Naive B cell (primary cell): ENCODE measurements around the gene CDK5RAP2. TPM values are rescaled to one million over a fixed set of nuclear protein-coding genes. Genes with fewer than 3 reads are reported as not detected.
"Not testable (repeated sequence)": the region's sequence is repeated elsewhere in the genome, so short reads cannot be mapped to it uniquely, and the experiment has no call there.

ENCODE experiments used
- ATAC-seq, 2 donors: fragments of 150-1000 bp; cut with Tn5 transposase; 2 replicates each; pipeline ENCODE4 v1.10.0; 2021; ENCODE audit warnings: low read depth in 2 of 2, mild to moderate bottlenecking in 2 of 2, moderate library complexity in 2 of 2
- DNase-seq: peaks from one replicate; pipeline ENCODE4 v3.0.0; 2022
- H3K27ac Mint-ChIP-seq, 6 donors: one replicate each; pipeline ENCODE4 v1.8.0; 2020 to 2022; ENCODE audit warnings: mild to moderate bottlenecking in 6 of 6, mixed read lengths in 6 of 6, moderate library complexity in 5 of 6, inconsistent platforms in 2 of 6
- H3K27me3 Mint-ChIP-seq, 3 donors: one replicate each; pipeline ENCODE4 v1.8.0; 2021 to 2022; ENCODE audit warnings: mixed read lengths in 3 of 3, mild to moderate bottlenecking in 1 of 3
- H3K36me3 Mint-ChIP-seq, 2 donors: one replicate each; pipeline ENCODE4 v1.8.0; 2020 to 2022; ENCODE audit warnings: mixed read lengths in 2 of 2, inconsistent platforms in 1 of 2, mild to moderate bottlenecking in 1 of 2
- H3K4me1 Mint-ChIP-seq, 3 donors: one replicate each; pipeline ENCODE4 v1.8.0; 2020 to 2022; ENCODE audit warnings: mixed read lengths in 3 of 3, inconsistent platforms in 1 of 3, mild to moderate bottlenecking in 1 of 3, moderate library complexity in 1 of 3
- H3K4me3 Mint-ChIP-seq, 8 donors: one replicate each; pipeline ENCODE4 v1.8.0; 2020 to 2022; ENCODE audit warnings: mild to moderate bottlenecking in 8 of 8, mixed read lengths in 8 of 8, moderate library complexity in 8 of 8, inconsistent platforms in 2 of 8
- H3K9me3 Mint-ChIP-seq, 7 donors: one replicate each; pipeline ENCODE4 v1.8.0; 2020 to 2022; ENCODE audit warnings: mixed read lengths in 7 of 7, mild to moderate bottlenecking in 5 of 7, inconsistent platforms in 2 of 7, moderate library complexity in 1 of 7
- polyA plus RNA-seq, 6 donors: library from polyadenylated mRNA; unstranded; fragments of 300-500 nt; fragmentation: Illumina TruSeq; gene quantifications; one replicate each; pipeline ENCODE4 v1.2.3, GENCODE V29; 2021; ENCODE audit warnings: low read depth in 6 of 6

CDK5RAP2 gene
- polyA plus RNA-seq, 6 donors from 2014 or later = 10.5 to 45.0 (median 26.7) TPM

- peaks cover 10 to 22% of the 10 kb centered on the region in 2 donors for H3K36me3 Mint-ChIP-seq
- H3K4me3 Mint-ChIP-seq = no peak overlapping the region
- H3K9me3 Mint-ChIP-seq = peaks cover 0 to 6% (median 0%) of the 10 kb centered on the region in 7 donors
- ATAC-seq (peak; percentile 71 to 72), DNase-seq (peak; percentile 14)
- H3K27ac Mint-ChIP-seq = no peak overlapping the region
- no peaks in the 10 kb centered on the region for H3K27me3 Mint-ChIP-seq
- peaks cover 14 to 25% (median 19%) of the 10 kb centered on the region in 3 donors for H3K4me1 Mint-ChIP-seq
These were observed 24.1 kb downstream of the CDK5RAP2 start for GRCh38 chr9:120555839-120556238.

DNA sequence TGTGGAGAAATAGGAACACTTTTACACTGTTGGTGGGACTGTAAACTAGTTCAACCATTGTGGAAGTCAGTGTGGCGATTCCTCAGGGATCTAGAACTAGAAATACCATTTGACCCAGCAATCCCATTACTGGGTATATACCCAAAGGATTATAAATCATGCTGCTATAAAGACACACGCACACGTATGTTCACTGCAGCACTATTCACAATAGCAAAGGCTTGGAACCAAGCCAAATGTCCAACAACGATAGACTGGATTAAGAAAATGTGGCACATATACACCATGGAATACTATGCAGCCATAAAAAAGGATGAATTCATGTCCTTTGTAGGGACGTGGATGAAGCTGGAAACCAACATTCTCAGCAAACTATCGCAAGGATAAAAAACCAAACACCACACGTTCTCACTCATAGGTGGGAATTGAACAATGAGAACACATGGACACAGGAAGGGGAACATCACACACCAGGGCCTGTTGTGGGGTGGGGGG lies 27.7 kb downstream of the CDK5RAP2 start:
- not testable (repeated sequence) for H3K27ac Mint-ChIP-seq, H3K4me3 Mint-ChIP-seq, DNase-seq, H3K27me3 Mint-ChIP-seq, ATAC-seq, H3K9me3 Mint-ChIP-seq
- H3K4me1 Mint-ChIP-seq = peaks cover 9 to 13% (median 12%) of the 10 kb centered on the region in 3 donors
- peaks cover 0 to 11% of the 10 kb centered on the region in 2 donors for H3K36me3 Mint-ChIP-seq

GRCh38 chr9:120545701-120546550 lies 34.0 kb downstream of the CDK5RAP2 start:
- Mint-ChIP-seq H3K9me3 (no peaks in the 10 kb centered on the region), H3K36me3 (peaks cover 33 to 42% of the 10 kb centered on the region in 2 donors), H3K27ac (no peak overlapping the region), H3K4me1 (peaks cover 0 to 8% (median 0%) of the 10 kb centered on the region in 3 donors), H3K27me3 (no peaks in the 10 kb centered on the region), H3K4me3 (no peak overlapping the region)
- DNase-seq (no peak), ATAC-seq (no peak)

- Mint-ChIP-seq H3K4me1 (peaks cover 0 to 8% (median 0%) of the 10 kb centered on the region in 3 donors), H3K36me3 (peaks cover 39 to 54% of the 10 kb centered on the region in 2 donors), H3K9me3 (no peaks in the 10 kb centered on the region), H3K27ac (no peak overlapping the region), H3K4me3 (no peak overlapping the region), H3K27me3 (no peaks in the 10 kb centered on the region)
- ATAC-seq = no peak
- DNase-seq = no peak
These were observed 35.5 kb downstream of the CDK5RAP2 start for GRCh38 chr9:120544441-120544840.

GRCh38 chr9:120542701-120543490 lies 37.1 kb downstream of the CDK5RAP2 start:
- no peak for DNase-seq
- Mint-ChIP-seq H3K9me3 (no peaks in the 10 kb centered on the region), H3K27me3 (no peaks in the 10 kb centered on the region), H3K27ac (peak overlapping the region in 2 of 6 donors; percentile 67 to 74), H3K4me1 (peaks cover 0 to 8% (median 0%) of the 10 kb centered on the region in 3 donors), H3K36me3 (peaks cover 39 to 54% of the 10 kb centered on the region in 2 donors), H3K4me3 (no peak overlapping the region)
- no peak for ATAC-seq

GRCh38 chr9:120541921-120542320 lies 38.0 kb downstream of the CDK5RAP2 start:
- H3K9me3 Mint-ChIP-seq = no peaks in the 10 kb centered on the region
- ATAC-seq (no peak), DNase-seq (no peak)
- peaks cover 46 to 55% of the 10 kb centered on the region in 2 donors for H3K36me3 Mint-ChIP-seq
- H3K27ac Mint-ChIP-seq = no peak overlapping the region
- H3K27me3 Mint-ChIP-seq = no peaks in the 10 kb centered on the region
- peaks cover 0 to 8% (median 0%) of the 10 kb centered on the region in 3 donors for H3K4me1 Mint-ChIP-seq
- no peak overlapping the region for H3K4me3 Mint-ChIP-seq

GRCh38 chr9:120539951-120540350 lies 40.0 kb downstream of the CDK5RAP2 start:
- no peaks in the 10 kb centered on the region for H3K27me3 Mint-ChIP-seq
- H3K27ac Mint-ChIP-seq = peak overlapping the region in 2 of 6 donors; percentile 28 to 51
- H3K9me3 Mint-ChIP-seq = no peaks in the 10 kb centered on the region
- H3K36me3 Mint-ChIP-seq = peaks cover 58 to 64% of the 10 kb centered on the region in 2 donors
- ATAC-seq (no peak), DNase-seq (no peak)
- peaks cover 0 to 8% (median 0%) of the 10 kb centered on the region in 3 donors for H3K4me1 Mint-ChIP-seq
- no peak overlapping the region for H3K4me3 Mint-ChIP-seq

DNA sequence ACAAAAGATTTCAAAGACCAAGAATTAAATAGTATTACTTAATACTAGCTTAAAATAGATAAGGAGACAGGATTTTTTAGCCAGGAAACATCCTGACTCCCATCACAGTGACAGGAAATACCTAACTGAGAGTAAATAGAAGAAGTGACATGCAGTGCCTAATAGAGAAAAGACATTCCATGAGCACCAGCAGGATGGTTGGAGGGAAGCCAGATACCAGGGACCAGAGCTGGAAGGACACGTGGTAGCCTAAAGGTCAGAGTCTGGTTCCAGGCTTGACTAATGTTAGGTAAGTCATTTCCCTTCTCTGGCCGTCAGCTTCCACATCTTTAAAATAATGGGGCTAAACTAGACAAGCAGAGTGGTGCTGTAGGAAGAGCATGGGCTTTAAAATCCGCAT lies 41.6 kb downstream of the CDK5RAP2 start:
- H3K4me3 Mint-ChIP-seq = no peak overlapping the region
- ATAC-seq (no peak), DNase-seq (no peak)
- H3K27me3 Mint-ChIP-seq = no peaks in the 10 kb centered on the region
- no peaks in the 10 kb centered on the region for H3K9me3 Mint-ChIP-seq
- no peak overlapping the region for H3K27ac Mint-ChIP-seq
- H3K4me1 Mint-ChIP-seq = peaks cover 0 to 4% (median 0%) of the 10 kb centered on the region in 3 donors
- H3K36me3 Mint-ChIP-seq = peaks cover 54 to 56% of the 10 kb centered on the region in 2 donors

DNA sequence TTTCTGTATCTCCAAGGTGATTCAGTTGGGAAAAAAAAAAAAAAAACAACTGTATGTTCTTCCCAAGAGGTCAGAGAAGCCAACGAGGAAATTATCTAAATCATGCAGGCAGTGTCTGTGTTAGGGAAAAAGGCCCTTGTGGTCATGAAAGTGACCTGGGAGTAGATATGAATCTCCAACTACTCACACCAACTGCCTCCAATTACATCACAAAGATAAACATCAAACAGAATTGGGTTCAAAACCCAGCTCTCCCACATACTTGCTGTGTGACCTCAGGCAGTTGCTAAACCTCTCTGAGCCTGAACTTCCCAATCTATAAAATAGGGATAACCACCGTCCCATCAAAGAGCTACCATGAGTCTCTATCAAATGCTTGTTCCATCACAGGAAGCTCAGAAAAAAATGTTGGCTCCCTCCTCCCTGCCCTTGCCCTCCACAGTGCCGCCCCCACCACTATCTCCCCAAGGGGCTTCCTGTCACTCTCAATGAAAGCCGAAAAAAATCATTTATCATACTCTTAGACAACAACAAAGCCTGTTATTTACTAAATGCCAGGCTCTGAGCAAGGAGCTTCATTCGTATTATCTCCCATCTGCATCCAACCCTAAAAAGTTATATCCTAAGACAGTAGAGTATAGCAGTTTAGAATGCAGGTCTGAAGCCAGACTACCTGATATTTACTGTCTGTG lies 42.9 kb downstream of the CDK5RAP2 start:
- Mint-ChIP-seq H3K27ac (no peak overlapping the region), H3K9me3 (no peaks in the 10 kb centered on the region), H3K36me3 (peaks cover 56 to 63% of the 10 kb centered on the region in 2 donors), H3K4me3 (no peak overlapping the region), H3K27me3 (no peaks in the 10 kb centered on the region), H3K4me1 (no peaks in the 10 kb centered on the region)
- ATAC-seq (no peak), DNase-seq (no peak)

- no peaks in the 10 kb centered on the region for H3K27me3 Mint-ChIP-seq
- DNase-seq (no peak), ATAC-seq (no peak)
- H3K9me3 Mint-ChIP-seq = peaks cover 0 to 3% (median 0%) of the 10 kb centered on the region in 7 donors
- peak overlapping the region in 1 of 6 donors; percentile 36 for H3K27ac Mint-ChIP-seq
- H3K36me3 Mint-ChIP-seq = peaks cover 61% of the 10 kb centered on the region in 2 donors
- H3K4me3 Mint-ChIP-seq = no peak overlapping the region
- H3K4me1 Mint-ChIP-seq = no peaks in the 10 kb centered on the region
These were observed 43.9 kb downstream of the CDK5RAP2 start for GRCh38 chr9:120536094-120536493.

- H3K4me3 Mint-ChIP-seq = no peak overlapping the region
- H3K27ac Mint-ChIP-seq = peak overlapping the region in 1 of 6 donors; percentile 24
- H3K36me3 Mint-ChIP-seq = peaks cover 59% of the 10 kb centered on the region in 2 donors
These were observed 45.7 kb downstream of the CDK5RAP2 start for GRCh38 chr9:120534266-120534665.

GRCh38 chr9:120532891-120533290 lies 47.1 kb downstream of the CDK5RAP2 start:
- Mint-ChIP-seq H3K27me3 (no peaks in the 10 kb centered on the region), H3K27ac (peak overlapping the region in 2 of 6 donors; percentile 34 to 65), H3K9me3 (peaks cover 0 to 5% (median 4%) of the 10 kb centered on the region in 7 donors), H3K36me3 (peaks cover 70 to 73% of the 10 kb centered on the region in 2 donors), H3K4me3 (no peak overlapping the region), H3K4me1 (no peaks in the 10 kb centered on the region)
- no peak for ATAC-seq
- DNase-seq = no peak

More at GRCh38 chr9:120534266-120534665, 45.7 kb downstream of the CDK5RAP2 start:
- Mint-ChIP-seq H3K9me3 (peaks cover 0 to 5% (median 4%) of the 10 kb centered on the region in 7 donors), H3K27me3 (no peaks in the 10 kb centered on the region), H3K4me1 (no peaks in the 10 kb centered on the region)
- DNase-seq = no peak
- ATAC-seq = no peak

- Mint-ChIP-seq H3K4me1 (no peaks in the 10 kb centered on the region), H3K27me3 (no peaks in the 10 kb centered on the region), H3K4me3 (no peak overlapping the region), H3K27ac (peak overlapping the region in 1 of 6 donors; percentile 34), H3K9me3 (peaks cover 0 to 5% (median 4%) of the 10 kb centered on the region in 7 donors), H3K36me3 (peaks cover 73 to 77% of the 10 kb centered on the region in 2 donors)
- no peak for DNase-seq
- no peak for ATAC-seq
These were observed 47.5 kb downstream of the CDK5RAP2 start for GRCh38 chr9:120532475-120532874.
